NB4 (cell line): ENCODE data around the gene P2RX3.

Experiments
- MYC ChIP-seq: IDR thresholded peaks from 2 replicates; pipeline ENCODE4 v1.6.1; 2011; ENCODE audit warnings: low read depth, low read length
- POLR2A ChIP-seq: IDR thresholded peaks from 2 replicates; pipeline ENCODE4 v1.6.1; 2011; ENCODE audit warnings: mild to moderate bottlenecking; ENCODE audit not compliant: insufficient read length; ENCODE audit errors: extremely low read depth
- TF ChIP-seq, protein P1 (sequence below): IDR thresholded peaks from one replicate; pipeline ENCODE4 v1.5.1; 2012; ENCODE audit warnings: low read depth, low read length
- TF ChIP-seq, protein P2 (sequence below): IDR thresholded peaks from 2 replicates; pipeline ENCODE4 v1.6.1; 2011; ENCODE audit warnings: low read depth, low read length

DNA sequence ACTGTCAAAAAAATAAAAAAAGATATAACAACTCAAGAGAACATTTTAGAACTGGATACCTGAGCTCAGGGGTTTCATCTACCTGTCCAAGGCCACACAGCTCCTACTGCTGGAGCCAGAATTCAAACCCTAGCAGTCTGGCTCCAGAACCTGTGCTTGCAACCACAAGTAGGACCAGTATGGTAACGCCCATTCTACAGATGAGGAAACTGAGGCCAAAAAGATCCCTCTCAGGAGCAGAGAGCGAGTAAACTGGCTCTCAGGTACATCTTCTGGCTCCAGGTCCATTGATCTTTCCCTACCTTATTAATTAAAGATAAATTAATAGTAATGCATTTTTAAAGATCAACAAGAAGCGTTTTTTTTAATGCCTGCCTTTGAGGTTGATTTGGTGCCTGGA is 19.2 kb downstream of the P2RX3 start:
- TF ChIP-seq, protein P1, sequence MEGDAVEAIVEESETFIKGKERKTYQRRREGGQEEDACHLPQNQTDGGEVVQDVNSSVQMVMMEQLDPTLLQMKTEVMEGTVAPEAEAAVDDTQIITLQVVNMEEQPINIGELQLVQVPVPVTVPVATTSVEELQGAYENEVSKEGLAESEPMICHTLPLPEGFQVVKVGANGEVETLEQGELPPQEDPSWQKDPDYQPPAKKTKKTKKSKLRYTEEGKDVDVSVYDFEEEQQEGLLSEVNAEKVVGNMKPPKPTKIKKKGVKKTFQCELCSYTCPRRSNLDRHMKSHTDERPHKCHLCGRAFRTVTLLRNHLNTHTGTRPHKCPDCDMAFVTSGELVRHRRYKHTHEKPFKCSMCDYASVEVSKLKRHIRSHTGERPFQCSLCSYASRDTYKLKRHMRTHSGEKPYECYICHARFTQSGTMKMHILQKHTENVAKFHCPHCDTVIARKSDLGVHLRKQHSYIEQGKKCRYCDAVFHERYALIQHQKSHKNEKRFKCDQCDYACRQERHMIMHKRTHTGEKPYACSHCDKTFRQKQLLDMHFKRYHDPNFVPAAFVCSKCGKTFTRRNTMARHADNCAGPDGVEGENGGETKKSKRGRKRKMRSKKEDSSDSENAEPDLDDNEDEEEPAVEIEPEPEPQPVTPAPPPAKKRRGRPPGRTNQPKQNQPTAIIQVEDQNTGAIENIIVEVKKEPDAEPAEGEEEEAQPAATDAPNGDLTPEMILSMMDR, result no peak
- TF ChIP-seq, protein P2, sequence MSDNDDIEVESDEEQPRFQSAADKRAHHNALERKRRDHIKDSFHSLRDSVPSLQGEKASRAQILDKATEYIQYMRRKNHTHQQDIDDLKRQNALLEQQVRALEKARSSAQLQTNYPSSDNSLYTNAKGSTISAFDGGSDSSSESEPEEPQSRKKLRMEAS, result no peak
- TF ChIP-seq POLR2A (no peak), MYC (no peak)
